ENCODE data around the gene DDRGK1.

DNA sequence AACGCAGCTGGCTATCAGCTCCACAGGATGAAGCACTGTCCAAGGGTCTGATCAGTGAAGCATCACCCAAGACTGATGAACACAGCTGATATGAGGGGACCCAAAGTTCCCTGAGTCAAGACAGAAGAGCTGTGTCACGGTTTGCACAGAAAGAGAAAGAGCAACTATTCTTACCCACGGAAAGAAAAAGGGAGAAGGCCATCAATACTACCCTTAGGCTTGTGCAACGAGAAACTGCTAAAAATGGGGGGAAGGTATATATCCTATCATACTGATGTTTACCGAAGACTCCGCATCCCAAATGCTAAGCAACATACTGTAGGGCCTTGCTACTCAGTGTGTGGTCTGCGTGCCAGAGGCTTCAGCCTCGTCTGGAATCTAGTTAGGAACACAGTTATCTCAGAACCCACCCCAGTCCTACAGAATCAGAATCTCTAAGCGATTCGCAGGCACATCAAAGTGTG lies 45.5 kb downstream of the DDRGK1 start:
- TF ChIP-seq, protein P1, sequence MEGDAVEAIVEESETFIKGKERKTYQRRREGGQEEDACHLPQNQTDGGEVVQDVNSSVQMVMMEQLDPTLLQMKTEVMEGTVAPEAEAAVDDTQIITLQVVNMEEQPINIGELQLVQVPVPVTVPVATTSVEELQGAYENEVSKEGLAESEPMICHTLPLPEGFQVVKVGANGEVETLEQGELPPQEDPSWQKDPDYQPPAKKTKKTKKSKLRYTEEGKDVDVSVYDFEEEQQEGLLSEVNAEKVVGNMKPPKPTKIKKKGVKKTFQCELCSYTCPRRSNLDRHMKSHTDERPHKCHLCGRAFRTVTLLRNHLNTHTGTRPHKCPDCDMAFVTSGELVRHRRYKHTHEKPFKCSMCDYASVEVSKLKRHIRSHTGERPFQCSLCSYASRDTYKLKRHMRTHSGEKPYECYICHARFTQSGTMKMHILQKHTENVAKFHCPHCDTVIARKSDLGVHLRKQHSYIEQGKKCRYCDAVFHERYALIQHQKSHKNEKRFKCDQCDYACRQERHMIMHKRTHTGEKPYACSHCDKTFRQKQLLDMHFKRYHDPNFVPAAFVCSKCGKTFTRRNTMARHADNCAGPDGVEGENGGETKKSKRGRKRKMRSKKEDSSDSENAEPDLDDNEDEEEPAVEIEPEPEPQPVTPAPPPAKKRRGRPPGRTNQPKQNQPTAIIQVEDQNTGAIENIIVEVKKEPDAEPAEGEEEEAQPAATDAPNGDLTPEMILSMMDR (conservative IDR thresholded peaks at IDR 0.05; ENCODE audit: low read length) = no peak
- no peak for TF ChIP-seq EZH2phosphoT487 (IDR thresholded peaks at IDR 0.05; ENCODE audit: borderline replicate concordance)

Data from Loucy (cell line).